Stimulated activated naive CD4-positive, alpha-beta T cell (primary cell): ENCODE measurements around the gene HNRNPDL.
A peak's percentile ranks its signal among the peaks of the same experiment; 100 is the strongest.
"Not testable (repeated sequence)": the region's sequence is repeated elsewhere in the genome, so short reads cannot be mapped to it uniquely, and the experiment has no call there.

Source experiments
- DNase-seq, 6 experiments: peaks; one replicate each; lab custom pipeline; 2025; lab: John Stamatoyannopoulos, UW

The HNRNPDL gene

GRCh38 chr4:82432596-82432995, 2.3 kb upstream of the HNRNPDL start:
- no peak for DNase-seq

DNA sequence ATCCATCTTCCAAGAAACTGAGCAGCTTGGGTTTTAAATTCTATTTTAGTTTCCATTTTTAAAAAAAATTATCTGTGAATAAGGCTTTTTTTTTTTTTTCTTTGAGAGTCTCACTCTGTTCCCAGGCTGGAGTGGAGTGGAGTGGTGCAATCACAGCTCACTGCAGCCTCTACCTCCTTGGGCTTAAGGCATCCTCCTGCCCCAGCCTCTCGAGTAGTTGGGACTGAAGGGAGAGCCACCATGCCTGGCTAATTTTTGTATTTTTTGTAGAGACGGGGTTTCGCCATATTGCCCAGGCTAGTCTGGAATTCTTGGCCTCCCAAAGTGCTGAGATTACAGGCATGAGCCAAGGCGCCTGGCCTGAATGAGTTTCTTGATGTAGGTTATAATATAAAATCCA, 1.6 kb upstream of the HNRNPDL start:
- no peak for DNase-seq

GRCh38 chr4:82430964-82431745, 893 bp upstream of the HNRNPDL start:
- DNase-seq = peak; percentile 25 to 72 (median 60)

DNA sequence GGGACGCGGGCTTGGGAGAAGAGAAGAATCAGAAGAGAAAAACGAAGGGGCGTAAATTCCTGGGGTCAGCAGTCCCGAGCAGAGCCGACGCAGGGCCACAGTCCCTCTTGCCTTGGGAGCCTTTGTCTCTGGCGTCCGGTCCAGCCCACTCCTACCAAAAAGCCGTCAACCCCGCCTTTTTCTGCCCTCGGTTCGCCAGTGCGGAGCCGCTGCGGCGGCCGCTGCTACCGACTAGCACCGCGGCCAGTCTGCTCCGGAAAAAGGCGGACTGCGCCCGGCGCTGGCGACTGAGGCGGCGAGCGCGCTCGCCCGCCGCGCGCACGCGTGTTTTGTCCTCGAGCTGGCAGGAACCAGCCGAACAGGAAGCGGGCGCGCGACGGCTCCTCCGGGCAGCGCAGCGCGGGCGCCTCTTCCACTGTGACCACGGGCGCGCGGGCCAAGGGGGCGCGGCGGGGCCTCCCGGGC, 502 bp downstream of the HNRNPDL start:
- peak in 5 of 6 experiments; percentile 74 to 92 (median 83) for DNase-seq

DNA sequence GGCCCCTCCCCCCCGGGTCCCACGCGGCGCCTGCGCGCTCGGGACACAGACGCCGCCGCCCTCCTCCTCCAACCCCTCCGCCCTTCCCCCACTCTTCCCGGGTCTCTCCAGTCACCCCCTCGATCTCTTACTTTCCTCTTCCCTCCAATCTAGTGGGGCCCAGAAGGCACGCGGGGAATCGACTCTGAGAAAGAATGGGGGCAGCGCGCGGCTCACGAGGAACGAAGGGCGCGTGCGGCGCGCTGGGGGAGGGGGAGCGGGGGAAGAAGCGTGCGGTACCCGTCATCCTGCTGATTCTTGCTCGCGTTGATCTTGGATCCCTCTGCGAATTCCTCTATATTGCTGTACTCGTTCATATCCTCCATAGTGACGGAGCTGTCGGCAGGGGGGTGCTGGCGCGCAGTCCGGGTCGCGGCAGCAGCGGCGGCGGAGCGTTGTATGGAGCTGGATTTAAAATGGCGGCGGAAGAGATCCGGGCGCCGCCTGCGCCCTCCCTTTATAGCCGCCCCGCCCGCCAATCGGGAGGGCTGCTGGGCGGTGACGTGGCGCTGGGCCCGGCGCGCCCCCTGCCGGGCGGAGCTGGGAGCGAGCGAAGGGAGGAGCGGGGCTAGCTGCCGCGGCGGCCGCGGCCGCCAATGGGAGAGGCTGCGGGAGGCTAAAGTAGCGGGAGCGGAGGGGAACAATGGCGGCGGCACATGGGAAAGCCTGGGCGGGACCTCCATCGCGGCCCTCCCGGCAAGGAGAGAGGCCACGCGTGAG, 1.1 kb downstream of the HNRNPDL start:
- DNase-seq = peak; percentile 88 to 95 (median 90)

DNA sequence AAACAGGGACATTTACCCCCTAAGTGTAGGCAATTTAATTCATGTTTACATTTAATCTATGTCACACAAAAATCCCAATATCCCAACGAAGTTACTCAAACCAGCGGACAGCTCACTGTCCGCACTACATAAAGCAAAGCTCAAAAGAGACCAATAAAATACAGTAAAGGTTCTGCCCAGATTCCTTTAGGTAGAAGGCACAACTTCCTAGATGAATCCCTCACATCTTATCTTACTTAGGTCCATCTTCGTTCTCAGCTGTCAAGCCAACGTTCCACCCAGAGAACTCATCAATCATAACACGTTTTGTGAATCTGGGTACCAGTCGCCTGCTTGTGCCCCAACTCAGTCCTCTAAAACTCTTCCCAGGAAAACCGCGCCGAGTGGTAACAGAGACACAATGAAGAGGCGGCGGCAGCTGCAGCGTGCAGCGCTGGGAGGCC, 1.7 kb downstream of the HNRNPDL start:
- DNase-seq = no peak

DNA sequence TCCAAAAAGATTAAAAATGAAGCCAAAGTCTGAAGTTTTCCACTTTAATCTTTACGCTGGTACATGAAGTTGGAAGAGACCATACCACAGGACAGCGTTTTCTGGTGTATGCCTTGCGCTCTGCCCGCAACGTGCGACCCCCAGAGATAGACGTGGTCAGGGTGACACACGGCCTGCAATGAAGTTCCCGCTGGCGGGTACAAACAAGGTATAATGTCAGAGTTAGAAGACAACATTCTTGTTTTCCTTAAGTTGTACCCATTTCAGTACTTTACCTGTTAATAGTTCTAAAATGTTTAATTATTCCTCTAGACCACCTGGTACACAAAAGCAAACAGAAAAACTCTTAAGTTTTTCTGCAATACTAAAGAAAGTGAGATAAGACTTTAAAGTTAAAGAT, 4.8 kb downstream of the HNRNPDL start:
- DNase-seq = no peak

GRCh38 chr4:82423245-82424054, 6.8 kb downstream of the HNRNPDL start:
- peak in 1 of 6 experiments; percentile 25 for DNase-seq

DNA sequence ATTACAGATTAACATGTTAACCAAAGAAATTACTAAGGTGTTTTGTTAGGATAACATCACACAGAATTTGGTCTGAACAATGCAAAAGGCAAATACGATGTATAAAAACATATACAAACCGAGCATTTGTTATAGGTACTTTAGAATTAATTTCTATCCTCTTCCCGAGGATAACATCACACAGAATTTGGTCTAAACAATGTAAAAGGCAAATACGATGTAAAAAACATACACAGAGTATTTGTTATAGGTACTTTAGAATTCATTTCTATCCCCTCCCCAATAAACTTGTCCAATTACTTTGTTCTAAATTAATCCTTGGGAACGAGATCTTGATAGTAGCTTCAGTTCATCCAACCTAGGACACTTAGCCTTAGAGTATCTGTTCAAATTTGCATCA, 7.6 kb downstream of the HNRNPDL start:
- DNase-seq = peak in 1 of 6 experiments; percentile 33

GRCh38 chr4:82421796-82422560, 8.3 kb downstream of the HNRNPDL start:
- peak in 1 of 6 experiments; percentile 33 for DNase-seq

- DNase-seq = no peak
Measured at GRCh38 chr4:82419451-82419850, 10.8 kb downstream of the HNRNPDL start.

- no peak for DNase-seq
Measured at GRCh38 chr4:82415922-82416365, 14.3 kb downstream of the HNRNPDL start.

DNA sequence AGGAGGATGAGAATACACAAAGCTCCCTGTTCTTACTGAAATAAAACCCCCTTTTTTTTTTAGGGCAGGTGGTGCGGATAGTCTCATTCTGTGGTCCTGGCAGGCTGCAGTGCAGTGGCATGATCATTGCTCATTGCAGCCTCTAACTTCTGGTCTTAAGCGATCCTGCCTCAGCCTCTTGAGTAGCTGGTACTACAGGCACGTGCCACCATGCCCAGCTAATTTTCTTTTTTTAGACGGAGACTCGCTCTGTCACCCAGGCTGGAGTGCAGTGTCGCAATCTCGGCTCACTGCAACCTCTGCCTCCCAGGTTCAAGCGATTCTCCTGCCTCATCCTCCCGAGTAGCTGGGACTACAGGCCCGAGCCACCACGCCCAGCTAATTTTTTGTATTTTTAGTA, 15.2 kb downstream of the HNRNPDL start:
- DNase-seq = not testable (repeated sequence)

- DNase-seq = no peak
Measured at GRCh38 chr4:82403725-82404124, 26.5 kb downstream of the HNRNPDL start.

- no peak for DNase-seq
Measured at GRCh38 chr4:82402196-82402775, 28.0 kb downstream of the HNRNPDL start.

GRCh38 chr4:82401600-82401999, 28.7 kb downstream of the HNRNPDL start:
- no peak for DNase-seq

GRCh38 chr4:82398263-82398662, 32.0 kb downstream of the HNRNPDL start:
- no peak for DNase-seq

DNA sequence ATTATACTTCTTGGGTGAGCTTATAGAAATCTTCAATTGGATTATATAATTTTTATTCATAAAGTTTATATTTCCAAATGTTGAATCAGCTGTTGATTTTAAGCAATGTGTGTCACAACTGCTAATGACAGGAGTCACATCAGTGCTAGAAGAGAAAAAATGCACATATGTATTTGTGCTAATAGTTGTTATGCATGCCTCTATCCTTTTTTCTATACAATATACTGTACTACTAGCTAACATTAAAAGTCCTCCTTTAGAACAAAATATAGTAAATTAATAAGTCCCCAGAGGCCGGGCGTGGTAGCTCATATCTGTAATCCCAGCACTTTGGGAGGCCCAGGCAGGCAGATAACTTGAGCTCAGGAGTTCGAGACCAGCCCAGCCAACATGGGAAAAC, 32.7 kb downstream of the HNRNPDL start:
- DNase-seq = no peak

GRCh38 chr4:82394896-82395295, 35.4 kb downstream of the HNRNPDL start:
- no peak for DNase-seq

DNA sequence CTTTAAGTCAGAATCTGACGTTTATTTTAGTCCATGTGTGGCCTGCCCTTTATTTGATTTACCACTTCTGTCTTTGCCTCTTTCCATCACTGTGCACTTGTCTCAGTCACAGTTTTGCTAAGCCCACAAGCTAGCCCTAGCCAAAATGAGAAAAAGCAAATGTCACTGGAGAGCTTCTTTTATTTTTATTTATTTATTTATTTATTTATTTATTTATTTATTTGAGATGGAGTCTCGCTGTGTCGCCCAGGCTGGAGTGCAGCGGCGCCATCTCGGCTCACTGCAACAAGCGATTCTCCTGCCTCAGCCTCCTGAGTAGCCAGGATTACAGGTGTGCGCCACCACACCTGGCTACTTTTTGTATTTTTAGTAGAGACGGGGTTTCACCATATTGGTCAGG, 40.2 kb downstream of the HNRNPDL start:
- DNase-seq = not testable (repeated sequence)

DNA sequence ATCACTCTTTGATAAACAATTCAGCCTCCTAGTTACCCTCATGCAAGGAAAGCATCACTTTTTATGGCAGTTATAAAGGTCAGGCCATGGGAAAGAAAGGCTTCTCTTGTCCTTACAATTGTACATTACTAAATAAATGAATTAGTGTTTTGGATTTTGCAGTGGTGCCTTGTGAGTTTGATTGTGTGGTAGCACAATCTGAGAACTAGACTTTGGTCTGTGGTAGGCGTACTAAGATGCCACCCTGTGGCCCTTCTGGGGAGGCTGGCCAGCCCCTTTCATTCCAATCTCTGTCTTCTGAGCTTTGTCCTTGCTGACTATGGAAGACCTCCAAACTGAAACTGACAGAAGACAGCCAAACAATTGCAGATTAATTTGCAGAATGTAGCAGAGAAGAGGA, 41.9 kb downstream of the HNRNPDL start:
- DNase-seq = no peak
